BJ (cell line): ENCODE results near the gene OMG. TPM values are rescaled to one million over a fixed set of nuclear protein-coding genes. Genes with fewer than 3 reads are reported as not detected.

Experiments used
- CTCF ChIA-PET: fragments of 350-600 bp; formaldehyde crosslinking; extraction: SDS; loops from one replicate; lab custom pipeline; 2021; ENCODE audit warnings: antibody characterized with exemption, inconsistent platforms; lab: Yijun Ruan, JAX
- POLR2A ChIA-PET: fragments of 300-600 bp; sonication (Branson Sonifier 250); formaldehyde crosslinking; extraction: SDS; loops from one replicate; lab custom pipeline; 2021; ENCODE audit warnings: antibody characterized with exemption; lab: Charles Lee
- DNase-seq: peaks from one replicate; pipeline ENCODE4 v3.0.0-alpha.2; 2011; ENCODE audit warnings: low read depth
- H3K27me3 ChIP-seq: 2 replicates; pipeline ENCODE4 v1.6.0; 2011; ENCODE audit warnings: low read length; ENCODE audit not compliant: control insufficient read depth, insufficient read depth
- H3K36me3 ChIP-seq: 2 replicates; pipeline ENCODE4 v1.5.1; 2011; ENCODE audit warnings: low read length; ENCODE audit not compliant: control insufficient read depth, insufficient read depth
- H3K4me3 ChIP-seq: 2 replicates; pipeline ENCODE4 v1.5.1; 2011; ENCODE audit warnings: low read depth, mild to moderate bottlenecking, control low read depth, low read length
- CTCF ChIP-seq: IDR thresholded peaks from 2 replicates; pipeline ENCODE4 v1.5.1; 2011; ENCODE audit warnings: low read depth, mild to moderate bottlenecking, control low read depth, inconsistent platforms, low read length, moderate library complexity; ENCODE audit not compliant: insufficient read depth
- polyA plus RNA-seq: library from polyadenylated mRNA; depleted of rRNA; stranded (reverse); fragments of >200 nt; gene quantifications from 2 replicates; pipeline ENCODE4 v1.2.3, GENCODE V29; 2011

Gene OMG
- polyA plus RNA-seq, 1 experiment, result 0.13 TPM

GRCh38 chr17:31307640-31308039 lies 10.6 kb upstream of the OMG start:
- Histone ChIP-seq H3K27me3 (no peaks in the 10 kb centered on the region), H3K36me3 (peaks cover 1% of the 10 kb centered on the region; the same call in 1 of the 2 replicates), H3K4me3 (no peak overlapping the region)
- DNase-seq, result no peak
- TF ChIP-seq CTCF, result no peak
- ChIA-PET CTCF (interaction anchor here (1.3 kb wide), 1 partner anchor 11 kb away, joined by 3 read pairs; no protein-coding TSS in a partner anchor), POLR2A (no interaction called here)

GRCh38 chr17:31299624-31300023 lies 2.6 kb upstream of the OMG start:
- no peak for DNase-seq
- Histone ChIP-seq H3K4me3 (no peak overlapping the region), H3K27me3 (no peaks in the 10 kb centered on the region), H3K36me3 (no peaks in the 10 kb centered on the region)
- POLR2A ChIA-PET, result no interaction called here
- CTCF ChIA-PET, result no interaction called here
- TF ChIP-seq CTCF, result no peak

GRCh38 chr17:31296142-31296541 lies 897 bp downstream of the OMG start:
- no peak for DNase-seq
- no peak for TF ChIP-seq CTCF
- Histone ChIP-seq H3K4me3 (no peak overlapping the region), H3K27me3 (no peaks in the 10 kb centered on the region), H3K36me3 (peaks cover 1% of the 10 kb centered on the region; the same call in 1 of the 2 replicates)
- ChIA-PET POLR2A (no interaction called here), CTCF (no interaction called here)

GRCh38 chr17:31295489-31295871 lies 1.6 kb downstream of the OMG start:
- no peak for DNase-seq
- H3K36me3 ChIP-seq, result peaks cover 1% of the 10 kb centered on the region; the same call in 1 of the 2 replicates
- ChIA-PET CTCF (no interaction called here), POLR2A (no interaction called here)
- no peaks in the 10 kb centered on the region for H3K27me3 ChIP-seq
- H3K4me3 ChIP-seq, result no peak overlapping the region
- TF ChIP-seq CTCF, result no peak

- TF ChIP-seq CTCF, result no peak
- peaks cover 1% of the 10 kb centered on the region; the same call in 1 of the 2 replicates for H3K36me3 ChIP-seq
- H3K4me3 ChIP-seq, result no peak overlapping the region
- POLR2A ChIA-PET, result no interaction called here
- CTCF ChIA-PET, result no interaction called here
- no peaks in the 10 kb centered on the region for H3K27me3 ChIP-seq
- no peak for DNase-seq
Measured at GRCh38 chr17:31294820-31295488, 2.1 kb downstream of the OMG start.
